SK-N-SH treated with all-trans-retinoic acid at 6 μM for 48 hours (cell line): ENCODE data around the gene YBX1.

Experiments used
- CSDC2 ChIP-seq: fragments of 250-450 bp; sonication (Bioruptor Pico); IDR thresholded peaks from 2 replicates; pipeline ENCODE4 v1.5.0; 2020; ENCODE audit warnings: mild to moderate bottlenecking, moderate library complexity
- ESRRG ChIP-seq: fragments of 250-450 bp; sonication (Bioruptor Pico); IDR thresholded peaks from 2 replicates; pipeline ENCODE4 v1.6.1; 2021; ENCODE audit warnings: mild to moderate bottlenecking
- OSR1 ChIP-seq: fragments of 250-450 bp; sonication (Bioruptor Pico); IDR thresholded peaks from 2 replicates; pipeline ENCODE4 v1.8.0; 2022; ENCODE audit warnings: moderate library complexity, mild to moderate bottlenecking, inconsistent platforms
- PATZ1 ChIP-seq: fragments of 250-450 bp; sonication (Bioruptor Pico); IDR thresholded peaks from 2 replicates; pipeline ENCODE4 v1.8.0; 2020; ENCODE audit warnings: mild to moderate bottlenecking, moderate library complexity, borderline replicate concordance
- POU6F1 ChIP-seq: fragments of 250-450 bp; sonication (Bioruptor Pico); IDR thresholded peaks from 2 replicates; pipeline ENCODE4 v1.8.0; 2021; ENCODE audit warnings: low read depth, mild to moderate bottlenecking, moderate library complexity, borderline replicate concordance
- ZFP3 ChIP-seq: fragments of 250-450 bp; sonication (Bioruptor Pico); IDR thresholded peaks from 2 replicates; pipeline ENCODE4 v1.5.0; 2020; ENCODE audit warnings: mild to moderate bottlenecking, moderate library complexity
- ZNF70 ChIP-seq: fragments of 450-650 bp; formaldehyde crosslinking; IDR thresholded peaks from 2 replicates; pipeline ENCODE4 v1.5.0; 2020; ENCODE audit warnings: mild to moderate bottlenecking, moderate library complexity

- TF ChIP-seq POU6F1 (CRISPR knock-in tag) (no peak), CSDC2 (CRISPR knock-in tag) (no peak), ZNF70 (no peak), ZFP3 (CRISPR knock-in tag) (no peak), PATZ1 (CRISPR knock-in tag) (no peak), ESRRG (CRISPR knock-in tag) (no peak), OSR1 (CRISPR knock-in tag) (no peak)
Measured at GRCh38 chr1:42682739-42683531, 717 bp downstream of the YBX1 start.
